PC-3 (cell line): ENCODE data around the gene GOLGA8G.
"Not testable (repeated sequence)": the region's sequence is repeated elsewhere in the genome, so short reads cannot be mapped to it uniquely, and the experiment has no call there.

ENCODE experiments used
- EZH2 ChIP-seq: fragments of 300-600 bp; sonication (generic); IDR thresholded peaks from one replicate; pipeline ENCODE4 v1.6.1; 2017; ENCODE audit warnings: antibody characterized with exemption, mild to moderate bottlenecking, low read length; ENCODE audit not compliant: unreplicated experiment
- TF ChIP-seq, protein P1 (sequence below): fragments of 300-600 bp; sonication (generic); conservative IDR thresholded peaks from 2 replicates; pipeline ENCODE4 v1.5.1; 2017; ENCODE audit warnings: antibody characterized with exemption, low read depth, mild to moderate bottlenecking, low read length

DNA sequence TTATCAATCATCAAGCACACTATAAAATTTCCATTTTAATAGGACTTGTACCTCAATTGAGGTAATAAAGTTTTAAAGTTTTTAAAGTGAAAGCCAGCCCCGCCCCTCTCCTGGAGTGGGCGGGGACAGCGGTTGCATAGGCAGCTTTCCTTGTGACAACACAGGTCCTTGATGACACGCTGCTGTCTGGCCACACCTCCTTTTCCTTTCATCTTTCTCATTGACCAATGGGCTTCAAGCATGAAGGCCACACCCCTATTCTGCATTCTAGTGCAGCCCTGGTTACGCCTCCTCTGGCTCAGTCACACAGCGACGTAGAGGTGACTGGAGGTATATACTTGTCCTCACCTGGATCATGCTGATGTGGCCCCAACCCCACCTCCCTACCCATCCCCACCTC lies 20.5 kb upstream of the GOLGA8G start, which contains the start of gene GOLGA6L25:
- TF ChIP-seq, protein P1, sequence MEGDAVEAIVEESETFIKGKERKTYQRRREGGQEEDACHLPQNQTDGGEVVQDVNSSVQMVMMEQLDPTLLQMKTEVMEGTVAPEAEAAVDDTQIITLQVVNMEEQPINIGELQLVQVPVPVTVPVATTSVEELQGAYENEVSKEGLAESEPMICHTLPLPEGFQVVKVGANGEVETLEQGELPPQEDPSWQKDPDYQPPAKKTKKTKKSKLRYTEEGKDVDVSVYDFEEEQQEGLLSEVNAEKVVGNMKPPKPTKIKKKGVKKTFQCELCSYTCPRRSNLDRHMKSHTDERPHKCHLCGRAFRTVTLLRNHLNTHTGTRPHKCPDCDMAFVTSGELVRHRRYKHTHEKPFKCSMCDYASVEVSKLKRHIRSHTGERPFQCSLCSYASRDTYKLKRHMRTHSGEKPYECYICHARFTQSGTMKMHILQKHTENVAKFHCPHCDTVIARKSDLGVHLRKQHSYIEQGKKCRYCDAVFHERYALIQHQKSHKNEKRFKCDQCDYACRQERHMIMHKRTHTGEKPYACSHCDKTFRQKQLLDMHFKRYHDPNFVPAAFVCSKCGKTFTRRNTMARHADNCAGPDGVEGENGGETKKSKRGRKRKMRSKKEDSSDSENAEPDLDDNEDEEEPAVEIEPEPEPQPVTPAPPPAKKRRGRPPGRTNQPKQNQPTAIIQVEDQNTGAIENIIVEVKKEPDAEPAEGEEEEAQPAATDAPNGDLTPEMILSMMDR, result not testable (repeated sequence)
- not testable (repeated sequence) for TF ChIP-seq EZH2
